Sigmoid colon (tissue), 7 donors: ENCODE results near the gene PAK6. TPM values are rescaled to one million over a fixed set of nuclear protein-coding genes. Genes with fewer than 3 reads are reported as not detected.

Source experiments
- DNase-seq: peaks from one replicate; pipeline ENCODE4 v3.0.0-alpha.2; 2019
- H3K27ac ChIP-seq, 4 donors: fragments of 200-600 bp; sonication (generic); one replicate each; pipeline ENCODE4 v1.5.1; 2016 to 2019; ENCODE audit warnings: mild to moderate bottlenecking in 1 of 4
- H3K27me3 ChIP-seq, 3 donors: fragments of 200-600 bp; sonication (generic); one replicate each; pipeline ENCODE4 v1.5.1; 2019; ENCODE audit warnings: mild to moderate bottlenecking in 1 of 3
- H3K36me3 ChIP-seq, 4 donors: fragments of 200-600 bp; sonication (generic); one replicate each; pipeline ENCODE4 v1.5.1; 2016 to 2019
- H3K4me1 ChIP-seq, 4 donors: fragments of 200-600 bp; sonication (generic); one replicate each; pipeline ENCODE4 v1.5.1; 2017 to 2019
- H3K4me3 ChIP-seq, 4 donors: fragments of 200-600 bp; sonication (generic); one replicate each; pipeline ENCODE4 v1.5.1; 2017 to 2019; ENCODE audit warnings: mild to moderate bottlenecking in 2 of 4, moderate library complexity in 1 of 4
- H3K9me3 ChIP-seq, 4 donors: fragments of 200-600 bp in 3 of 4; sonication (generic) in 3 of 4; one replicate each; pipeline versions ENCODE4 v1.5.1 to v1.6.1; 2013 to 2019
- EP300 ChIP-seq, 4 donors: sonication (generic); formaldehyde crosslinking; IDR thresholded peaks; one replicate each; pipeline ENCODE4 v1.6.1; 2017; ENCODE audit warnings: antibody characterized with exemption in 4 of 4
- POLR2A ChIP-seq, 2 donors: fragments of 450-650 bp; IDR thresholded peaks; one replicate each; pipeline ENCODE4 v1.6.1; 2016; ENCODE audit warnings: antibody characterized with exemption in 2 of 2, mild to moderate bottlenecking in 2 of 2, moderate library complexity in 2 of 2
- POLR2AphosphoS5 ChIP-seq, 4 donors: sonication (generic); formaldehyde crosslinking; IDR thresholded peaks; one replicate each; pipeline ENCODE4 v1.6.1; 2017; ENCODE audit warnings: antibody characterized with exemption in 4 of 4
- WGBS, 2 donors: extraction: QIAGEN DNeasy Blood & Tissue Kit; methylation state at CpG; one replicate each; pipeline ENCODE4 v1.1.7; 2013; 5-methylcytosine and 5-hydroxymethylcytosine counted together
- intact Hi-C: fragments of 100-400 bp; cut with DNase I; formaldehyde crosslinking; loops from one replicate; pipeline ENCODE4 v1.15.1; 2023
- polyA plus RNA-seq, 3 donors: library from polyadenylated mRNA; stranded (reverse); fragments of 200-250 nt; gene quantifications; one replicate each; pipeline ENCODE4 v1.2.3, GENCODE V29; 2013
- total RNA-seq, 4 donors: library from RNA; depleted of rRNA; stranded (reverse); fragments of >200 nt; gene quantifications; one replicate each; pipeline ENCODE4 v1.1.0, GENCODE V29; 2016
- TF ChIP-seq, protein P1 (sequence below), 4 experiments: fragments of 450-650 bp in 3 of 4; fragments of 200-600 bp in 1 of 4; IDR thresholded peaks; one replicate each; pipeline ENCODE4 v1.5.1; 2016 to 2019; ENCODE audit warnings: antibody characterized with exemption in 4 of 4, mild to moderate bottlenecking in 3 of 4, moderate library complexity in 2 of 4
- donor health status: healthy with polysubstance abuse.
- donor health status: Bipolar disorder and iron deficiency.
- donor health status: healthy.

The PAK6 gene
- total and polyA plus RNA-seq, 7 donors = 0.33 to 3.0 (median 1.4) TPM

DNA sequence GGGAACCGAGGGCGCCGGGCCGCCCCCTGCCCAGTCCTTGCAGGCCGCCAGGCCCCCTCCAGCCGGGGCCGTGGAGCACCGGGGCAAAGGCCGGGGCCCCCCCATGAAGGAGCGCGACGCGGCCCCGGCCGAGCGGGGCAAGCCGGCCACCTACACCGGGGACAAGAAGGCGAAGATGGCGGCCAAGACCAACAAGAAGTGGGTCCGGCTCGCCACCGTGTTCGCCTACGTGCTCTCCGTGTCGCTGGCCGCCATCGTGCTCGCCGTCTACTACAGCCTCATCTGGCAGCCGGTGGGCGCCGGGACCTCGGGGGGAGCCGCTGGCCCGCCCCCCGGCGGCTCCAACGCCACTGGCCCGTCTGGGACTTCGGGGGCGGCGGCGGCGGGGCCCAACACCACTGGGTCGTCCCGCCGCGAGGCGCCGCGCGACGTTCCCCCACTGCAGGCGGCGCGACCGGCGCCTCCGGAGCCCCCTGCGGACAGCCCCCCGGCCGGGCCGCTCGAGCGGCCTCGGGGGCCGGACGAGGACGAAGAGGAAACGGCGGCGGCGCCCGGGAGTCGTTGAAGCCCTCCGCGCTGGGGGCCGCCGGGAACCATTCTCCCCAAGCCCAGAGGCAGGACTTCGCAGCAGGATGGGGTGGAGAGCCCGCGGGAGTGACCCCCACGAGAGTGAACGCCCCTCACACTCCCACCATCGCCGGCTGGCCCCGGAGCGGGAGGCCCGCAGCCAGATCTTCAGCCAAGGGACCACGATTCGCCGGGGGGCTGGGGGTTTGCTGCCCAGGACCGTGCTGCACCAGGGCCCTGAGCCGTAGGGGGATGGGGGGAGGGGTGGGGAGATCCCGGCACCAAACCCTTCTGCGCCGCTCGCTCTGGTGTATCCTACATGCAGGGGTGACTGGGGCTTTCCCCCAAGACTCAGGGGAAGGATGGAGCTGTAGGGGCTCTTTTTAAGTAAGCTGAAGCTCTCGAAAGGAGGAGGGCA, 85.4 kb downstream of the PAK6 start:
- H3K4me1 ChIP-seq = peaks cover 0 to 74% (median 64%) of the 10 kb centered on the region in 4 donors
- intact Hi-C loops = loop anchor here (1.0 to 5.0 kb wide), 3 partner anchors 15 to 232 kb away; partner anchors contain the start of gene IVD
- peak overlapping the region; percentile 90 to 99 (median 99) for H3K27ac ChIP-seq
- peak overlapping the region; percentile 79 to 96 (median 90) for H3K4me3 ChIP-seq
- no peak for DNase-seq
- no peaks in the 10 kb centered on the region for H3K36me3 ChIP-seq
- no peaks in the 10 kb centered on the region for H3K9me3 ChIP-seq
- TF ChIP-seq EP300 (IDR thresholded peaks at IDR 0.05) (no peak), POLR2AphosphoS5 (IDR thresholded peaks at IDR 0.05) (peak in 3 of 4 donors; percentile 4 to 50 (median 25)), POLR2A (IDR thresholded peaks at IDR 0.05) (no peak)
- TF ChIP-seq, protein P1, sequence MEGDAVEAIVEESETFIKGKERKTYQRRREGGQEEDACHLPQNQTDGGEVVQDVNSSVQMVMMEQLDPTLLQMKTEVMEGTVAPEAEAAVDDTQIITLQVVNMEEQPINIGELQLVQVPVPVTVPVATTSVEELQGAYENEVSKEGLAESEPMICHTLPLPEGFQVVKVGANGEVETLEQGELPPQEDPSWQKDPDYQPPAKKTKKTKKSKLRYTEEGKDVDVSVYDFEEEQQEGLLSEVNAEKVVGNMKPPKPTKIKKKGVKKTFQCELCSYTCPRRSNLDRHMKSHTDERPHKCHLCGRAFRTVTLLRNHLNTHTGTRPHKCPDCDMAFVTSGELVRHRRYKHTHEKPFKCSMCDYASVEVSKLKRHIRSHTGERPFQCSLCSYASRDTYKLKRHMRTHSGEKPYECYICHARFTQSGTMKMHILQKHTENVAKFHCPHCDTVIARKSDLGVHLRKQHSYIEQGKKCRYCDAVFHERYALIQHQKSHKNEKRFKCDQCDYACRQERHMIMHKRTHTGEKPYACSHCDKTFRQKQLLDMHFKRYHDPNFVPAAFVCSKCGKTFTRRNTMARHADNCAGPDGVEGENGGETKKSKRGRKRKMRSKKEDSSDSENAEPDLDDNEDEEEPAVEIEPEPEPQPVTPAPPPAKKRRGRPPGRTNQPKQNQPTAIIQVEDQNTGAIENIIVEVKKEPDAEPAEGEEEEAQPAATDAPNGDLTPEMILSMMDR (IDR thresholded peaks at IDR 0.05) = no peak
- no peaks in the 10 kb centered on the region for H3K27me3 ChIP-seq
- 1% methylated on average over 101 of the region's 101 CpGs for WGBS, 2 donors

DNA sequence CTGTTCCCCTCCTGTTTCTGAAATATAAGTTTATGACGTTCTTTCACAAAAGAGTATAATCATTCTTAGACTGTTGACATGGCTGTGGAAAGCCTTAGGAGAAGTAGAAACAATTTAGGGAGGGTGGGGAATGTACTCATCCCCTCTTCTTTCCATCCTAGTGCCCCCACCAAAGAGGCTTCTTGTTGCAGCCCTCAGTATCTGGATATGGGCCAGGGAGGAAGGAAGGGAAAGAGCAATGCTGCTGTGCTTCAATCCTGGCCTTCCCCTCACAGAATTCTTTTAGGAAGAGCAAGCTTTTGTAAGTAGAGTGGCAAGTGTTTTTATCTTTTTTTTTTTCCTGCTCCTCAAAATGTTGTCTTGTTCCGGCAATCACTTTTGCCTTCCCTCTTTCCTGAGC, 86.3 kb downstream of the PAK6 start:
- peak overlapping the region; percentile 79 to 96 (median 90) for H3K4me3 ChIP-seq
- intact Hi-C loops = no loop called here
- H3K27ac ChIP-seq = peak overlapping the region; percentile 90 to 99 (median 99)
- H3K27me3 ChIP-seq = no peaks in the 10 kb centered on the region
- no peak for DNase-seq
- no peaks in the 10 kb centered on the region for H3K36me3 ChIP-seq
- WGBS, 2 donors = 61 to 64% methylated on average over 2 of the region's 2 CpGs
- TF ChIP-seq POLR2A (IDR thresholded peaks at IDR 0.05) (no peak), POLR2AphosphoS5 (IDR thresholded peaks at IDR 0.05) (peak in 2 of 4 donors; percentile 8 to 20), EP300 (IDR thresholded peaks at IDR 0.05) (no peak)
- TF ChIP-seq, protein P1 (IDR thresholded peaks at IDR 0.05) = no peak
- no peaks in the 10 kb centered on the region for H3K9me3 ChIP-seq
- peaks cover 0 to 84% (median 73%) of the 10 kb centered on the region in 4 donors for H3K4me1 ChIP-seq

DNA sequence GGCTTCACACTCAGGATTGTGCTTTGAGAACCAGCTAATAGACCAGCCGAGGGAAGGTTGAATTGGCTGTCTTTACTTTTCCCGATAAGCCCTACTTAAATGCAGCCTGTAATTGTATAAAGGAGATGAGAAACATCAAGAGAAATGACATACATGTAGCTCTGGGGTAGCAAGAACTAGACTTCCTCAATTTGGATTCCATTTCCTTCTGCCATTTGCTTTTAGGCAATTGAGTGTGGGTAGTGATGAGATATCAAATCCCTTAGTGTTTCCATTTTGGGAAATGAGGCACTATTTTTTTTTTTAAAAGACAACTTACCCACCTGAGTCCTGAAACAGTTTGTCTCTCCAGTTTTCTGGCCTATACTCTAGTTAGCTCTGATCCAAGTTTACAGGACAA, 86.8 kb downstream of the PAK6 start:
- DNase-seq = no peak
- H3K9me3 ChIP-seq = no peaks in the 10 kb centered on the region
- H3K27ac ChIP-seq = peak overlapping the region; percentile 90 to 99 (median 99)
- H3K4me1 ChIP-seq = peaks cover 0 to 86% (median 78%) of the 10 kb centered on the region in 4 donors
- intact Hi-C loops = no loop called here
- H3K36me3 ChIP-seq = no peaks in the 10 kb centered on the region
- no peak for TF ChIP-seq POLR2A (IDR thresholded peaks at IDR 0.05)
- TF ChIP-seq POLR2AphosphoS5 (IDR thresholded peaks at IDR 0.05) = no peak
- TF ChIP-seq, protein P1 (IDR thresholded peaks at IDR 0.05) = no peak
- no peak for TF ChIP-seq EP300 (IDR thresholded peaks at IDR 0.05)
- peak overlapping the region; percentile 79 to 96 (median 90) for H3K4me3 ChIP-seq
- 90 to 94% methylated on average over 2 of the region's 2 CpGs for WGBS, 2 donors
- H3K27me3 ChIP-seq = no peaks in the 10 kb centered on the region

Other genes with a start within 250 kb of the PAK6 start
- 100 to 1,000 TPM; 307 to 378 (median 342) TPM for gene SRP14, start 199.9 kb upstream of the PAK6 start, total RNA-seq
- gene SRP14, start 199.9 kb upstream of the PAK6 start, polyA plus RNA-seq = 100 to 1,000 TPM; 304 to 467 (median 403) TPM
- gene BMF, start 130.2 kb upstream of the PAK6 start, total RNA-seq = 10 to 100 TPM in 3 of 4 donors, 1 to 10 TPM in 1; 5.8 to 18.0 (median 14.8) TPM
- 10 to 100 TPM in 2 of 3 donors, 1 to 10 TPM in 1; 4.8 to 18.1 (median 15.5) TPM for gene BMF, start 130.2 kb upstream of the PAK6 start, polyA plus RNA-seq
- gene BUB1B, start 78.0 kb upstream of the PAK6 start, total RNA-seq = 1 to 10 TPM in 2 of 4 donors, under 1 TPM in 2; 0.33 to 3.6 (median 1.2) TPM
- gene BUB1B, start 78.0 kb upstream of the PAK6 start, polyA plus RNA-seq = 1 to 10 TPM in 2 of 3 donors, under 1 TPM in 1; 0.60 to 9.6 (median 1.8) TPM
- gene ANKRD63, start 44.0 kb downstream of the PAK6 start, total RNA-seq = 1 to 10 TPM in 1 of 4 donors, not detected in 3; 1.6 TPM
- gene ANKRD63, start 44.0 kb downstream of the PAK6 start, polyA plus RNA-seq = not detected
- 10 to 100 TPM in 2 of 4 donors, 1 to 10 TPM in 2; 5.4 to 12.5 (median 9.4) TPM for gene PLCB2, start 68.9 kb downstream of the PAK6 start, total RNA-seq
- gene PLCB2, start 68.9 kb downstream of the PAK6 start, polyA plus RNA-seq = 10 to 100 TPM in 1 of 3 donors, 1 to 10 TPM in 2; 2.4 to 27.5 (median 2.8) TPM
- 10 to 100 TPM; 41.0 to 63.1 (median 51.8) TPM for gene INAFM2, start 84.6 kb downstream of the PAK6 start, total RNA-seq
- 10 to 100 TPM in 1 of 3 donors, 1 to 10 TPM in 2; 6.6 to 13.4 (median 9.0) TPM for gene INAFM2, start 84.6 kb downstream of the PAK6 start, polyA plus RNA-seq
- 10 to 100 TPM; 43.9 to 97.2 (median 65.3) TPM for gene CCDC9B, start 101.9 kb downstream of the PAK6 start, total RNA-seq
- gene CCDC9B, start 101.9 kb downstream of the PAK6 start, polyA plus RNA-seq = 10 to 100 TPM in 1 of 3 donors, 1 to 10 TPM in 2; 5.1 to 33.4 (median 7.8) TPM
- 1 to 10 TPM in 1 of 4 donors, not detected in 3; 8.2 TPM for gene PHGR1, start 112.0 kb downstream of the PAK6 start, total RNA-seq
- gene PHGR1, start 112.0 kb downstream of the PAK6 start, polyA plus RNA-seq = over 10,000 TPM; 12,817 to 35,077 (median 19,474) TPM
- gene DISP2, start 119.2 kb downstream of the PAK6 start, total RNA-seq = 1 to 10 TPM in 1 of 4 donors, under 1 TPM in 3; 0.16 to 1.1 (median 0.38) TPM
- gene DISP2, start 119.2 kb downstream of the PAK6 start, polyA plus RNA-seq = 1 to 10 TPM; 1.8 to 3.0 (median 2.8) TPM
- 10 to 100 TPM in 1 of 4 donors, 1 to 10 TPM in 3; 5.0 to 13.8 (median 6.6) TPM for gene KNSTRN, start 143.7 kb downstream of the PAK6 start, total RNA-seq
- 10 to 100 TPM in 1 of 3 donors, 1 to 10 TPM in 2; 6.0 to 18.9 (median 9.5) TPM for gene KNSTRN, start 143.7 kb downstream of the PAK6 start, polyA plus RNA-seq
- 10 to 100 TPM; 33.2 to 59.9 (median 55.4) TPM for gene IVD, start 166.7 kb downstream of the PAK6 start, total RNA-seq
- 10 to 100 TPM; 28.8 to 56.0 (median 33.1) TPM for gene IVD, start 166.7 kb downstream of the PAK6 start, polyA plus RNA-seq
- gene BAHD1, start 201.9 kb downstream of the PAK6 start, total RNA-seq = 10 to 100 TPM in 1 of 4 donors, 1 to 10 TPM in 3; 7.7 to 16.3 (median 9.3) TPM
- 10 to 100 TPM in 2 of 3 donors, 1 to 10 TPM in 1; 9.6 to 20.2 (median 14.1) TPM for gene BAHD1, start 201.9 kb downstream of the PAK6 start, polyA plus RNA-seq
- 10 to 100 TPM in 1 of 4 donors, 1 to 10 TPM in 3; 6.4 to 10.2 (median 7.4) TPM for gene CHST14, start 231.9 kb downstream of the PAK6 start, total RNA-seq
- gene CHST14, start 231.9 kb downstream of the PAK6 start, polyA plus RNA-seq = 1 to 10 TPM; 1.2 to 6.2 (median 1.2) TPM